ENCODE measurements around the gene SH3GLB1. TPM values are rescaled to one million over a fixed set of nuclear protein-coding genes. Genes with fewer than 3 reads are reported as not detected.
A peak's percentile ranks its signal among the peaks of the same experiment; 100 is the strongest.

The SH3GLB1 gene
- total RNA-seq, 4 donors from 2014 or later: 79.1 to 113 (median 93.6) TPM

- ATAC-seq (ENCODE audit: low FRiP score) (no peak), DNase-seq (ENCODE audit: low spot score) (no peak)
- TF ChIP-seq CTCF (IDR thresholded peaks at IDR 0.05): no peak
Measured at GRCh38 chr1:86769065-86769464, 64.7 kb downstream of the SH3GLB1 start.

- DNase-seq (ENCODE audit: low spot score) (no peak), ATAC-seq (ENCODE audit: low FRiP score) (peak; percentile 63)
- no peak for TF ChIP-seq CTCF (IDR thresholded peaks at IDR 0.05)
Measured at GRCh38 chr1:86773341-86774288, 69.2 kb downstream of the SH3GLB1 start.

- DNase-seq (ENCODE audit: low spot score): no peak
Measured at GRCh38 chr1:86774305-86775295, 70.2 kb downstream of the SH3GLB1 start.

GRCh38 chr1:86775395-86775794, 71.0 kb downstream of the SH3GLB1 start:
- TF ChIP-seq CTCF (IDR thresholded peaks at IDR 0.05): no peak
- no peak for DNase-seq (ENCODE audit: low spot score)
- no peak for ATAC-seq (ENCODE audit: low FRiP score)

More at GRCh38 chr1:86774305-86775295, 70.2 kb downstream of the SH3GLB1 start:
- TF ChIP-seq CTCF (IDR thresholded peaks at IDR 0.05): no peak
- peak; percentile 72 for ATAC-seq (ENCODE audit: low FRiP score)

GRCh38 chr1:86776108-86776507, 71.7 kb downstream of the SH3GLB1 start:
- no peak for ATAC-seq (ENCODE audit: low FRiP score)
- no peak for DNase-seq (ENCODE audit: low spot score)
- TF ChIP-seq CTCF (IDR thresholded peaks at IDR 0.05): no peak

GRCh38 chr1:86778569-86779239, 74.3 kb downstream of the SH3GLB1 start:
- no peak for ATAC-seq (ENCODE audit: low FRiP score)
- no peak for TF ChIP-seq CTCF (IDR thresholded peaks at IDR 0.05)

More at GRCh38 chr1:86778569-86779239, 74.3 kb downstream of the SH3GLB1 start:
- no peak for DNase-seq (ENCODE audit: low spot score)
